ENCODE data around the gene DDX18. TPM values are rescaled to one million over a fixed set of nuclear protein-coding genes. Genes with fewer than 3 reads are reported as not detected.

DDX18 gene
- polyA plus RNA-seq, 1 of the 3 experiments (the other 2 are of a cell fraction) = 24.1 TPM

GRCh38 chr2:117833911-117834310, 19.4 kb downstream of the DDX18 start:
- CTCF ChIA-PET = interaction anchor here (1.9 to 4.4 kb wide), 3 partner anchors 14 to 168 kb away, joined by 5 to 94 read pairs (median 37); partner anchors contain the start of gene DDX18

GRCh38 chr2:117834992-117835391, 20.5 kb downstream of the DDX18 start:
- peak; percentile 50 for DNase-seq
- 0 out of 4 replicates have a peak overlapping the region, but pooled peaks of 1 of the 2 experiments have one; percentile 22 for H3K27ac ChIP-seq (ENCODE audit: low read depth in 2 of 2, low read length in 1 of 2)
- ChIA-PET POLR2A (interaction anchor here (2.3 kb wide), 1 partner anchor 168 kb away, joined by 7 read pairs; no protein-coding TSS in a partner anchor), CTCF (interaction anchor here (0.7 to 4.4 kb wide), 9 partner anchors 12 to 172 kb away, joined by 3 to 94 read pairs (median 5); partner anchors contain the start of gene DDX18)
- 96% methylated on average over 3 of the region's 3 CpGs for WGBS (ENCODE audit: low lambda C conversion rate)
- no peaks in the 10 kb centered on the region for H3K27me3 ChIP-seq (ENCODE audit: insufficient read depth)
- no peaks in the 10 kb centered on the region for H3K79me2 ChIP-seq (ENCODE audit: insufficient read depth)
- no peak overlapping the region for H3K9ac ChIP-seq
- H3K36me3 ChIP-seq (replicated peaks in 1 of 2; ENCODE audit: control insufficient read depth in 1 of 2, insufficient read depth in 2 of 2, low read length in 1 of 2) = peaks cover 27 to 45% of the 10 kb centered on the region in 2 experiments
- no peaks in the 10 kb centered on the region for H3K9me2 ChIP-seq
- no peak overlapping the region for H3K4me3 ChIP-seq (ENCODE audit: low read depth in 2 of 2, low read length in 1 of 2)
- H3K4me1 ChIP-seq (ENCODE audit: control insufficient read depth in 1 of 2, insufficient read depth in 2 of 2, low read depth in 1 of 2, low read length in 1 of 2) = peaks cover 0 to 10% of the 10 kb centered on the region in 2 experiments; a peak in 1 of 4 replicates
- H3K4me2 ChIP-seq = no peak overlapping the region
- TF ChIP-seq FOXM1 (IDR thresholded peaks at IDR 0.05; ENCODE audit: low read depth) (no peak), SMC3 (IDR thresholded peaks at IDR 0.05; ENCODE audit: low read depth, low read length) (no peak), TCF12 (IDR thresholded peaks at IDR 0.05) (no peak), RFX5 (IDR thresholded peaks at IDR 0.05; ENCODE audit: low read length) (no peak), ELF1 (IDR thresholded peaks at IDR 0.05) (no peak), SIN3A (IDR thresholded peaks at IDR 0.05; ENCODE audit: borderline replicate concordance, low read depth, low read length) (no peak), GATA2 (CRISPR knock-in tag; IDR thresholded peaks at IDR 0.05) (no peak), POLR2AphosphoS5 (IDR thresholded peaks at IDR 0.05; ENCODE audit: low read depth, low read length) (no peak)
- H2AFZ ChIP-seq (ENCODE audit: low read depth) = no peak overlapping the region
- no peaks in the 10 kb centered on the region for H4K20me1 ChIP-seq (ENCODE audit: insufficient read depth)
- no peaks in the 10 kb centered on the region for H3K9me3 ChIP-seq
- H3F3A ChIP-seq (replicated peaks; ENCODE audit: insufficient read depth) = peaks cover 8% of the 10 kb centered on the region

More at GRCh38 chr2:117833911-117834310, 19.4 kb downstream of the DDX18 start:
- no peaks in the 10 kb centered on the region for H3K79me2 ChIP-seq (ENCODE audit: insufficient read depth)
- no peaks in the 10 kb centered on the region for H3K27me3 ChIP-seq (ENCODE audit: insufficient read depth)
- no peak for DNase-seq
- H4K20me1 ChIP-seq (ENCODE audit: insufficient read depth) = no peaks in the 10 kb centered on the region
- WGBS (ENCODE audit: low lambda C conversion rate) = 100% methylated on average over 3 of the region's 3 CpGs
- H3K4me3 ChIP-seq (ENCODE audit: low read depth in 2 of 2, low read length in 1 of 2) = no peak overlapping the region
- H3F3A ChIP-seq (replicated peaks; ENCODE audit: insufficient read depth) = peaks cover 8% of the 10 kb centered on the region
- TF ChIP-seq TAF1 (IDR thresholded peaks at IDR 0.05; ENCODE audit: borderline replicate concordance, low read depth, low read length) = no peak
- TF ChIP-seq ELF1 (IDR thresholded peaks at IDR 0.05) = no peak
- TF ChIP-seq FOXM1 (IDR thresholded peaks at IDR 0.05; ENCODE audit: low read depth) = no peak
- no peak for TF ChIP-seq RAD21 (IDR thresholded peaks at IDR 0.05; ENCODE audit: low read length)
- no peak for TF ChIP-seq SIN3A (IDR thresholded peaks at IDR 0.05; ENCODE audit: borderline replicate concordance, low read depth, low read length)
- no peak for TF ChIP-seq EZH2phosphoT487 (IDR thresholded peaks at IDR 0.05; ENCODE audit: borderline replicate concordance, low read depth)
- TF ChIP-seq GATA2 (CRISPR knock-in tag; IDR thresholded peaks at IDR 0.05) = no peak
- TF ChIP-seq FOSL2 (IDR thresholded peaks at IDR 0.05; ENCODE audit: borderline replicate concordance, low read depth) = no peak
- TF ChIP-seq SMC3 (IDR thresholded peaks at IDR 0.05; ENCODE audit: low read depth, low read length) = no peak
- no peak for TF ChIP-seq ZBTB33 (IDR thresholded peaks at IDR 0.05; ENCODE audit: borderline replicate concordance, low read depth)
- H3K9me3 ChIP-seq = no peaks in the 10 kb centered on the region
- H3K9me2 ChIP-seq = no peaks in the 10 kb centered on the region
- H3K4me1 ChIP-seq (ENCODE audit: control insufficient read depth in 1 of 2, insufficient read depth in 2 of 2, low read depth in 1 of 2, low read length in 1 of 2) = peaks cover 0 to 10% of the 10 kb centered on the region in 2 experiments; a peak in 1 of 4 replicates
- no peak overlapping the region for H3K9ac ChIP-seq
- peaks cover 34 to 55% of the 10 kb centered on the region in 2 experiments for H3K36me3 ChIP-seq (replicated peaks in 1 of 2; ENCODE audit: control insufficient read depth in 1 of 2, insufficient read depth in 2 of 2, low read length in 1 of 2)
- H3K27ac ChIP-seq (ENCODE audit: low read depth in 2 of 2, low read length in 1 of 2) = no peak overlapping the region
- no peak overlapping the region for H2AFZ ChIP-seq (ENCODE audit: low read depth)
- H3K4me2 ChIP-seq = no peak overlapping the region
- POLR2A ChIA-PET = no interaction called here
